GM12865 (cell line): ENCODE data around the gene RXYLT1.

Experiments
- DNase-seq: peaks from one replicate; pipeline ENCODE4 v3.0.0; 2010; ENCODE audit warnings: low read depth
- H3K4me3 ChIP-seq: 2 replicates; pipeline ENCODE4 v1.5.1; 2011; ENCODE audit warnings: mild to moderate bottlenecking, low read depth, low read length, control low read depth
- CTCF ChIP-seq: IDR thresholded peaks from 2 replicates; pipeline ENCODE4 v1.5.1; 2011; ENCODE audit warnings: low read length, control low read depth, low read depth, inconsistent platforms; ENCODE audit not compliant: insufficient read depth; ENCODE audit errors: missing control alignments

The RXYLT1 gene

GRCh38 chr12:63787306-63787705 is 7.6 kb downstream of the RXYLT1 start:
- no peak overlapping the region for H3K4me3 ChIP-seq
- no peak for TF ChIP-seq CTCF
- no peak for DNase-seq

- TF ChIP-seq CTCF = no peak
- H3K4me3 ChIP-seq = no peak overlapping the region
- no peak for DNase-seq
These were observed 10.9 kb downstream of the RXYLT1 start for GRCh38 chr12:63790608-63790945.

GRCh38 chr12:63792338-63792737 is 12.6 kb downstream of the RXYLT1 start:
- no peak for TF ChIP-seq CTCF
- no peak overlapping the region for H3K4me3 ChIP-seq
- DNase-seq = no peak

- DNase-seq = no peak
- no peak overlapping the region for H3K4me3 ChIP-seq
- no peak for TF ChIP-seq CTCF
These were observed 15.5 kb downstream of the RXYLT1 start for GRCh38 chr12:63795032-63795687.

GRCh38 chr12:63795944-63796343 is 16.2 kb downstream of the RXYLT1 start:
- no peak for TF ChIP-seq CTCF
- DNase-seq = no peak
- no peak overlapping the region for H3K4me3 ChIP-seq

GRCh38 chr12:63802012-63802608 is 22.4 kb downstream of the RXYLT1 start:
- peak; percentile 19 for DNase-seq
- no peak overlapping the region for H3K4me3 ChIP-seq
- TF ChIP-seq CTCF = peak; percentile 41

- no peak for TF ChIP-seq CTCF
- DNase-seq = no peak
- H3K4me3 ChIP-seq = no peak overlapping the region
These were observed 25.0 kb downstream of the RXYLT1 start for GRCh38 chr12:63804746-63805145.
